Activated CD4-positive, alpha-beta T cell treated with anti-CD3 and anti-CD28 coated beads, Interleukin-2, Interleukin-4, amounts not matched to agents 100 ng/mL and 50 ng/mL, durations not matched to agents 16 hours and 8 hours (primary cell): ENCODE results near the gene LIN54.

Experiments used
- DNase-seq: peaks from one replicate; pipeline ENCODE4 v3.0.0-alpha.2; 2020; ENCODE audit warnings: low spot score

Gene LIN54

GRCh38 chr4:82890901-82891706 is 119.5 kb downstream of the LIN54 start, which contains the start of gene SEC31A:
Gene SEC31A, minus strand, starts transcription at chr4:82891153. Its CDS starts 9,217 bp downstream, at chr4:82881936.
- DNase-seq = peak; percentile 98

DNA sequence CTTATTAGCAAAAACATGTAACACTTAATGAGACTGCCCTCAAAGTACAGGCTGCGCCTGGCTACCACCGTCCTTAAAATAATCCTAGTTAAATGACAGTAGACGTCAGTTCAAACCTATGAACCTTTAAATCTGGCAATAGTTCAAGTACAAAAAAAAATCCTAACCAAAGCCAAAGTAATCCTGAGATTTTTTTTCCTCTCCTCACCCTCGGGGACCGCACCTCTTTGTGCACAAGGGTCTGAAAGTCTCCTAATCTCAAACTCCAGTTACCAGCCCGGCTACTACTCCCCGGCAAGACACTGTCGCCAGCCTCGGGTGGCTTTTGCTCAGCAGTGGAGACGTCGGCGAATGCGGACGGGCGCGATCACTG is 120.1 kb downstream of the LIN54 start:
- no peak for DNase-seq

- DNase-seq = no peak
Measured at GRCh38 chr4:82889287-82889686, 121.3 kb downstream of the LIN54 start.

- DNase-seq = no peak
Measured at GRCh38 chr4:82886147-82886942, 124.3 kb downstream of the LIN54 start.

- DNase-seq = no peak
Measured at GRCh38 chr4:82885410-82885809, 125.2 kb downstream of the LIN54 start.
